ENCODE results near the gene RASEF.
"Not testable (repeated sequence)": the region's sequence is repeated elsewhere in the genome, so short reads cannot be mapped to it uniquely, and the experiment has no call there.

The RASEF gene

GRCh38 chr9:82939451-82939850, 123.5 kb downstream of the RASEF start:
- no peak for DNase-seq (ENCODE audit: extremely low spot score)
- ChIA-PET CTCF (no interaction called here), POLR2A (interaction anchor here (1.0 kb wide), 1 partner anchor 27 kb away, joined by 3 read pairs; no protein-coding TSS in a partner anchor)
- TF ChIP-seq BHLHE40 (IDR thresholded peaks at IDR 0.05; ENCODE audit: borderline replicate concordance) (no peak), ZNF384 (IDR thresholded peaks at IDR 0.05) (no peak), CTBP1 (IDR thresholded peaks at IDR 0.05; ENCODE audit: borderline replicate concordance) (no peak), LEF1 (IDR thresholded peaks at IDR 0.05; ENCODE audit: borderline replicate concordance) (no peak), PKNOX1 (IDR thresholded peaks at IDR 0.05) (no peak), TARDBP (IDR thresholded peaks at IDR 0.05) (no peak), ELF4 (IDR thresholded peaks at IDR 0.05) (no peak), ARNT (IDR thresholded peaks at IDR 0.05) (no peak), SUZ12 (IDR thresholded peaks at IDR 0.05) (no peak), SP1 (IDR thresholded peaks at IDR 0.05) (no peak), HDGF (IDR thresholded peaks at IDR 0.05; ENCODE audit: borderline replicate concordance) (no peak), FOXM1 (IDR thresholded peaks at IDR 0.05; ENCODE audit: borderline replicate concordance) (no peak), FOXK2 (IDR thresholded peaks at IDR 0.05) (no peak), FOXA1 (IDR thresholded peaks at IDR 0.05) (no peak), L3MBTL2 (conservative IDR thresholded peaks at IDR 0.05) (no peak), NFRKB (IDR thresholded peaks at IDR 0.05) (no peak)

DNA sequence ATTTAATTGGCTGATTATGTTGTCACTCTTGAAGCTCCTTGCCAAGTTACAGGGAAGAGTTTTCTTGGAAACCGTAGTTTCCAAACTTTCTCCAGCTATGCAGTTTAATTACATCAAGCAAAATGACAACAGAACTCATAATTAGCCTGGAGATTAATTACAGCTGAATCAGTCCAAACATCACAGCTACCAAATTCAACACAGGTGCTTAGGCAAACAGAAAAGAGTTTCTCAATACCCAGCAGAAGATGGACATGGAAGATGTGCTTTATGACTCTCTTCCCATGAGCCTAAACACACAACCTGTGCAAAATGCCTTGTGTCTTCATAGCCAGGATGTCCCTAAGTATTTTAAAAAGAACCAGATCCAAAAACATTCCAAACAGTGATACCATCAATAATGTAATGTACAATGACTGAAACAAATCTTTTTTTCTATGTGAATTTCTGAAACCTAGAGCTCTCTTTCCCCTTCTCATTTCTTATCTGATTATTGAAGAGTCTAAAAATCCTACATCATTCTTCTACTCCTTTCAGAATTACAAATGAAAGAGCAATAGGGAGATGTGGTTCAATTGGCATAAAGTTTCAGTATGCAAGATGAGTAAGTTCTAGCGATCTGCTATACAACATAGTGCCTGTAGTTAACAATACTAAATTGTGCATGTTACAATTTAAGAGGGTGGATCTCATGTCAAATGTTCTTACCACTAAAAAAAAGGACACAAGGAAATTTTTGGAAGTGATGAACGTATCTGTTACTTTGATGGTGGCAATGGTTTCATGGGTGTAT, 124.3 kb downstream of the RASEF start:
- POLR2A ChIA-PET, result no interaction called here
- no peak for DNase-seq (ENCODE audit: extremely low spot score)

GRCh38 chr9:82936561-82936960, 126.4 kb downstream of the RASEF start:
- POLR2A ChIA-PET; CTCF ChIA-PET; DNase-seq (ENCODE audit: extremely low spot score): not testable (repeated sequence)

More for the DNA sequence above, 124.3 kb downstream of the RASEF start:
- no peak for TF ChIP-seq BHLHE40 (IDR thresholded peaks at IDR 0.05; ENCODE audit: borderline replicate concordance)
- no peak for TF ChIP-seq ELF4 (IDR thresholded peaks at IDR 0.05)
- TF ChIP-seq PKNOX1 (IDR thresholded peaks at IDR 0.05), result peak; percentile 80
- no peak for TF ChIP-seq TARDBP (IDR thresholded peaks at IDR 0.05)
- CTCF ChIA-PET, result no interaction called here

DNA sequence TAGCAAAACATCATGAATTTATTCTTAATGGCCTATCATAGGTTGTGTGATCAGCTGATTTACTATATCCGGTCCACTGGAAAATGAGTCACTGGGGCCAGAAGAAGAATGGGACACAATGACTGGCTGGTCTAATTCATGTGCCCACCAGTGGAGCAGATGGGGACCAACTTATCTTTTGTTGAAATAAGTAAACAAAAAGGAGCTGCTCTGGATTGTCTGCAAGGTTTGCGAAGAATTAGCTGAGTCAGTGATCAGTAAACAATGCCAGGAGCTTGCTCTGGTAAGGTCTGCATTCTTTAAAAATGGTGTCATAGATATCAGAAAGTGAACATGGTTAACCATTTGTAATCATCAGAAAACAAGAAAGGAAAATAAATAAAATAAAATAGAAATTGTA, 128.0 kb downstream of the RASEF start:
- DNase-seq (ENCODE audit: extremely low spot score), result peak; percentile 9
- TF ChIP-seq BHLHE40 (IDR thresholded peaks at IDR 0.05; ENCODE audit: borderline replicate concordance) (no peak), SUZ12 (IDR thresholded peaks at IDR 0.05) (no peak), ZNF384 (IDR thresholded peaks at IDR 0.05) (no peak), LEF1 (IDR thresholded peaks at IDR 0.05; ENCODE audit: borderline replicate concordance) (no peak), PKNOX1 (IDR thresholded peaks at IDR 0.05) (no peak), ELF4 (IDR thresholded peaks at IDR 0.05) (no peak), FOXM1 (IDR thresholded peaks at IDR 0.05; ENCODE audit: borderline replicate concordance) (no peak), ARNT (IDR thresholded peaks at IDR 0.05) (no peak), SP1 (IDR thresholded peaks at IDR 0.05) (no peak), TARDBP (IDR thresholded peaks at IDR 0.05) (no peak)
- ChIA-PET CTCF (no interaction called here), POLR2A (interaction anchor here (0.8 kb wide), 1 partner anchor 9 kb away, joined by 4 read pairs; no protein-coding TSS in a partner anchor)

GRCh38 chr9:82934025-82934424, 128.9 kb downstream of the RASEF start:
- POLR2A ChIA-PET; CTCF ChIA-PET; DNase-seq (ENCODE audit: extremely low spot score): not testable (repeated sequence)

- no peak for DNase-seq (ENCODE audit: extremely low spot score)
- ChIA-PET CTCF (no interaction called here), POLR2A (no interaction called here)
- TF ChIP-seq SUZ12 (IDR thresholded peaks at IDR 0.05) (no peak), CTBP1 (IDR thresholded peaks at IDR 0.05; ENCODE audit: borderline replicate concordance) (no peak), NFRKB (IDR thresholded peaks at IDR 0.05) (no peak), BHLHE40 (IDR thresholded peaks at IDR 0.05; ENCODE audit: borderline replicate concordance) (no peak), PKNOX1 (IDR thresholded peaks at IDR 0.05) (no peak), ELF4 (IDR thresholded peaks at IDR 0.05) (no peak), SP1 (IDR thresholded peaks at IDR 0.05) (no peak), LEF1 (IDR thresholded peaks at IDR 0.05; ENCODE audit: borderline replicate concordance) (no peak), FOXA1 (IDR thresholded peaks at IDR 0.05) (no peak), FOXM1 (IDR thresholded peaks at IDR 0.05; ENCODE audit: borderline replicate concordance) (no peak), L3MBTL2 (conservative IDR thresholded peaks at IDR 0.05) (no peak), ZNF384 (IDR thresholded peaks at IDR 0.05) (no peak), FOXK2 (IDR thresholded peaks at IDR 0.05) (no peak), ARNT (IDR thresholded peaks at IDR 0.05) (no peak), HDGF (IDR thresholded peaks at IDR 0.05; ENCODE audit: borderline replicate concordance) (no peak), TARDBP (IDR thresholded peaks at IDR 0.05) (no peak)
Observed at GRCh38 chr9:82930116-82930515, 132.8 kb downstream of the RASEF start.

Data from HEK293T (cell line).